ENCODE data around the gene UBE2F.
"Not testable (repeated sequence)": the region's sequence is repeated elsewhere in the genome, so short reads cannot be mapped to it uniquely, and the experiment has no call there.

UBE2F gene

DNA sequence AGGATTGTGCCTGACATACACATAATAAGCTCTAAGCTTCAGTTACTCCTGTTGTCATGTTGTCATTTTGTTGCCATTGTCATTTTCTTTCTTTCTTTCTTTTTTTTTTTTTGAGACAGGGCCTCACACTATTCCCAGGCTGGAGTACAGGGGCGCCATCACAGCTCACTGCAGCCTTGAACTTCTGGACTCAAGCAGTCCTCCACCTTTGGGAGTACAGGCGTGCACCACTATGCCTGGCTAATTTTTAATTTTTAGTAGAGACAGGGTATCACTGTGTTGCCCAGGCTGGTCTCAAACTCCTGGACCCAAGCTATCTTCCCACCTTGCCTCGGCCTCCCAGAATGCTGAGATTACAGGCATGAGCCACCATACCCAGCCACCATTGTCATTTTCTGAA lies 63.0 kb downstream of the UBE2F start:
- H3K4me3 ChIP-seq (replicated peaks in 1 of 2; ENCODE audit: low read depth in 2 of 2, low read length in 2 of 2): no peak overlapping the region
- DNase-seq (ENCODE audit: low read depth in 2 of 2): no peak
- TF ChIP-seq CTCF (IDR thresholded peaks at IDR 0.05; ENCODE audit: low read depth, low read length): no peak

DNA sequence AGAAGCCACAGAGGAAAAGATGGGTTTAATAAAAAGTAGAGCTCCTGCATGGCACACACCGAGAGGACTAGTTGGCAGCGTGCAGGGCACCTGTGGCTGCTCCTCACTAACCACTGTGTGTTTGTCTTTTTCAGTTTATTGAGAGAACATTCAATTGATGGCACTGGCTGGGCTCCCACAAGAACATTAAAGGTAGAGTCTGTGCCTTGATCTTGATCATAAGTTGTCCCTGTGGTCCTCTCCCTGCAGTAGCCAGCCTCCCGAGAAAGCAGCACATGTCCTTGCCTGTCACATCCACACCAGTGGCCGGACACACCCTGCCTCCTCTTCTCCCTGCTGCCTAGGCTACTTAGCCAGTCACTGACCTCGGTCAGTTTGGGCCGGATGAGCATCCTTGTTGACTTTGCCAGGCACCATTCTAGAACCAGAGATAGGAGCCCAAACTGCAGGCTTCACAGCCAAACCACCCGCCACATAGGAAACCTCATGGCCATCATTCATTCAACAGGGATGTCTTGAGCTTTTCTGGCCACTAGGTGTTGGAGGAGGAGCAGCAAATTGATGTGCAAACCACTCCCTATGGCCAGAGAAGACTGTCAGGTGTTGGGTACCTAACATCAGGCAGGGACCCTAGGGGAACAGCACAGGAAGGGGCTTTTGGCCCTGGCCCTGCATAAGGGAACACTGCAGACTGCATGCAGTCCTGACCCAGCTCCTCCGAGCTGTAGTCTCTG lies 63.8 kb downstream of the UBE2F start:
- no peak for TF ChIP-seq CTCF (IDR thresholded peaks at IDR 0.05; ENCODE audit: low read depth, low read length)
- DNase-seq (ENCODE audit: low read depth in 2 of 2): no peak
- no peak overlapping the region for H3K4me3 ChIP-seq (replicated peaks in 1 of 2; ENCODE audit: low read depth in 2 of 2, low read length in 2 of 2)

DNA sequence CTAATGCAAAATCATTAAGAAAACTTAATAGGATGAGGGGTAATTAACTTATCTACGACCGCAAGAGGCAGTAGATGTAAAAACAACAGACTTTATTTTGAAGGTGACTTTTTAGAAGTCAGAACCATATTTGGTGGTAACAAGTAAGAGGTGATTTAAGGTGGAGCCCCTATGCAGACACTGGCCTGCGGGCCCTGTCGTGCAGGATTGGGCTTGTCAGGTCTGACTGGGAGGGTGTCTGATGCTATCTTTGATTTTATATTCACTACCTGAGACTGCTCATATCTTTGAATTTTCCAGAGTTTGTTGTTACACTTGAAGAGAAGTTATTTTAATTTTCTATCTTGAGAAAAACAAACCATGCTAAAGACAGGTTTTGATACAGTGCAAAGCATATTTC lies 64.9 kb downstream of the UBE2F start:
- DNase-seq (ENCODE audit: low read depth in 2 of 2): no peak
- H3K4me3 ChIP-seq (replicated peaks in 1 of 2; ENCODE audit: low read depth in 2 of 2, low read length in 2 of 2): no peak overlapping the region
- TF ChIP-seq CTCF (IDR thresholded peaks at IDR 0.05; ENCODE audit: low read depth, low read length): no peak

DNA sequence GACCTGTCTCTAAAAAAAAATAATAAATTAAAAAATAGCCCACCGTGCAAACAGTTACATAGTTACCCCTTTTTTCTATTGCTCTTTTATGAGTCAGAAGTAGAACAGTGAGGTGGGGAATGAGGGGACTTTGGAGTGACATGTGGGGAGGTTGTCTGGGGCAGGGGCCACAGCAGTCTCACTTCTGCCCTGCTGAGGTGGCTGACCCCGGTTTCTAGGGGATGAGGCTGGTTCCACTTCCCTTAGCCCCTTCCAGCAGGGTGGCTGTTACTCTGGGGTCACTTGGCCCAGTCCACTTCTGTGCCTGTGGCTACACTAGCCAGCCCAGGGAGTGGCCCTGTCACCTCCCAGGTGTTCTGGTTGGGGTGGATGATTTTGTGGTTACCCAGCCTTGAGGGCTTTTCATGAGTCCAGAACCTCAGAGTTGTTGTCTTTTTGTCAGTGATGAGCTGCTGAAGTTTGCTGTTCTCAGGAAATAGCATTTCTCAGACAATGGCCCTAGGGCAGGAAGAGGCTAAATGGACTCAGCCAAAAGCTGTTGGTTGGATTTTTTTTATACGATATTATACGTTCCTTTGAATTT lies 66.0 kb downstream of the UBE2F start:
- no peak for TF ChIP-seq CTCF (IDR thresholded peaks at IDR 0.05; ENCODE audit: low read depth, low read length)
- DNase-seq (ENCODE audit: low read depth in 2 of 2): no peak
- no peak overlapping the region for H3K4me3 ChIP-seq (replicated peaks in 1 of 2; ENCODE audit: low read depth in 2 of 2, low read length in 2 of 2)

- not testable (repeated sequence) for DNase-seq (ENCODE audit: low read depth in 2 of 2); H3K4me3 ChIP-seq (replicated peaks in 1 of 2; ENCODE audit: low read depth in 2 of 2, low read length in 2 of 2)
Observed at GRCh38 chr2:238033991-238034390, 67.2 kb downstream of the UBE2F start.

DNA sequence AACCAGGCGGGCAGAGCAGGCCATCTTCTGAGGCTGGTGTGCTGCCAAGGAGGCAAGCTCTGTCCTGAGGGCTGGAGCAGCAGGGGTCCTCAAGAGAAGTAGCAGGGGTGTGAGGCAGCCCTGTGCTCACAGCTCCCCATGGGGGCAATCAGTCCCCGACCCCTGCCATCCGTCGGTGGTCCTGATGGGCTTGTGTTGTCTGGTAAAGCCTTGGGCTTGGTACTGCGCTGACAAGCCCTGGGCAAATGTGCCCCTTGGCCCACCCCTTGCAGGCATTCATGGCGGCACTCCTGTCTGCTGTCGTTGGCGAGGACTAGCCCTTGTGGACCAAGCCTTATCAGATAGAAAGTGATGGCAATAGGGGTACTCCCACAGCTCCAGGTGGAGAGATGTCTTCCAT lies 71.4 kb downstream of the UBE2F start:
- H3K4me3 ChIP-seq (replicated peaks in 1 of 2; ENCODE audit: low read depth in 2 of 2, low read length in 2 of 2): no peak overlapping the region
- no peak for TF ChIP-seq CTCF (IDR thresholded peaks at IDR 0.05; ENCODE audit: low read depth, low read length)
- no peak for DNase-seq (ENCODE audit: low read depth in 2 of 2)

DNA sequence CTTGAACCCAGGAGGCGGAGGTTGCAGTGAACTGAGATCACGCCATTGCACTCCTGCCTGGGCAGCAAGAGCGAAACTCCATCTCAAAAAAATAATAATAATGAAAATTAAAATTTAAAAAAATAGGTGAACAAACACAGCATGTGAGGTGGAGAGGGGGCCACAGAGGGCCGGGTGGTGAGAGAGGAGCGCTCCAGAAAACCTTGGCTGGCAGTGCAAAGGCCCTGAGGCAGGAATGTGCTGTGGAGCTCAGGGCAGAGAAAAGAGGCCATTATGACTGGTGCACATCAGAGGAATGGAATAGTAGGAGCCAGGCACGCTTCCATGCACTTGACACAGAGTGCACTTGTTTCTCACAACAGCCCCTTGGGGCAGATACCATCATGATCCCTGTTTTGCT lies 72.3 kb downstream of the UBE2F start:
- no peak overlapping the region for H3K4me3 ChIP-seq (replicated peaks in 1 of 2; ENCODE audit: low read depth in 2 of 2, low read length in 2 of 2)
- no peak for DNase-seq (ENCODE audit: low read depth in 2 of 2)
- no peak for TF ChIP-seq CTCF (IDR thresholded peaks at IDR 0.05; ENCODE audit: low read depth, low read length)
